HG02973 (cell line): Measurements from ENCODE around the gene IFITM10.

Experiments
- ATAC-seq: cut with Tn5 transposase; IDR thresholded peaks from one replicate; pipeline ENCODE4 v1.9.1; 2021; ENCODE audit warnings: moderate library complexity; ENCODE audit not compliant: unreplicated experiment

Gene IFITM10

GRCh38 chr11:1753229-1753928 is 3.0 kb upstream of the IFITM10 start:
- no peak for ATAC-seq

DNA sequence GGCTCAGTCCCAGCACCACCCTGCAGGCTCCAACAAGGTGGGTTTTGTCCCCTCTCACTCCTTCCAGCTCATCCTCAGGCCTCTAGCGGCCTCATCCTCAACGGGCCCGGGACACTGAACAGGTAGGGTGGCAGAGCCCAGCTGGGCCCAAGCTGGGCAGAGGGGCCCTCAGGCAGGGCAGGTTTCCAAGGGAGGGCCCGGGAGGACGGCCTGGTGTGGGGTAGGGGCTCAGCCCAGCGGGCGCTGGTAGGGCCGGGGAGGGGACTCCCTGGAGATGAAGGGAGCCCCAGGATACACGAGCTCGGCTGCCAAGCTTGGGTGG is 2.5 kb upstream of the IFITM10 start:
- ATAC-seq = no peak

DNA sequence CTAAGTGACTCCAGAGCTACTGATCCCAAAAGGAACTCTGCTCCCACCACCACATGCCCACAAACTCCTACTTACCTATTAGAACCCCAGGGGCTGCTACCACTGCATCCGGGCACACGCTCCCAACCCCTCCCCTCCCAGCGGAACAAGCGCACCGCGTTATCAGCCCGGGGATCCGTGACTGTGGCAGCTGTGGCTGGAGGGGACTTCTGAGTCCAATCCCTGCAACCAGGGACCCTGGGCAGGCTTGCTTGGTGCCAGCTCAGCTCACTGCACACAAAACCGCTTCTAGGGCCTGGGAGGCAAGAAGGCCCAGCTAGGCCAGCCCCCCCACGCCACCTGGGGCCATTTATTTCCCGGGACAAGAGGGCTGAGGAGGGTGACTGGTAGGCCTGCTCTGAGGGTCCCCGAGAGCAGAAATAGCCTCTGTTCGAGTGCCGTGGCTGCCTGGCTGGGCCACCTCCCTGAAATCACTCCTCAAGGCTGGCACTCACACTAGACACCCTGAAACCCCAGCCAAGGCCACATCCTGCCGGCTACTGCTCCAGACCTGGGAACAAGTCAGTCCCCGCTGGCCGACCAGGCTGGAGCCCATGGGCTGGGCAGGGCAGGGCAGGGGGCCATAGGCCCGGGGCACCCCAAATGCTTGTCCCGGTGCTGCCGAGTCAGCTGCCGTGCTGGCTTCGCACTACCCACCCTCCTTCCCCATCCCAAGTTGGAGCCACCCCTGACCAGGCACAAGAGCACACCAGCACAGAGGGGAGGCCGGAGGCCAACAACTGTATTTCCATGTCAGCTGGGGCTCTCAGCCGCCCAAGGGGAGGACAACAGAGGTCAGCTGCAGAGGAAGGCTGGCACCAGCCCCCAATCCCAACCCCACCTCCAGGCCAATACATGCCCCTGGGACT is 1.9 kb upstream of the IFITM10 start:
- no peak for ATAC-seq

DNA sequence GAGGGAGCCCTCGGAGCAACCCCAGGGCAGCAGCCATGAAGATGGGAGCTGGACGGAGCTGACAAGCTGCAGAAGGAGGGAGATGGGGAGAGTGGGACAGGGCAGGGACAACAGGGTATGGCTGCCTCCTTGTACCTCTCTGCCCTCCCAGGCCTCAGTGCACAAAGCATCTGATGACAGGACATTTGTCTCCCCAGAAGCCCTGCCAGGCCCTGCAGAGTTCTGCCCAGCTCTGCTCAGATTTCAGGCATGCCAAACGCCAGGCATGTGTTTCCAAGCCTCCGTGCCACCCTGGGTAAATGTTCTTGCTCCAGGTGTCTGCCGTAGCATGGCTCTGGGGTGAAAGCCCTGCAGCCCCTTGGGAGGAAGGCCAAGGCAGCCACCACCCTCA is 1.1 kb upstream of the IFITM10 start:
- no peak for ATAC-seq

DNA sequence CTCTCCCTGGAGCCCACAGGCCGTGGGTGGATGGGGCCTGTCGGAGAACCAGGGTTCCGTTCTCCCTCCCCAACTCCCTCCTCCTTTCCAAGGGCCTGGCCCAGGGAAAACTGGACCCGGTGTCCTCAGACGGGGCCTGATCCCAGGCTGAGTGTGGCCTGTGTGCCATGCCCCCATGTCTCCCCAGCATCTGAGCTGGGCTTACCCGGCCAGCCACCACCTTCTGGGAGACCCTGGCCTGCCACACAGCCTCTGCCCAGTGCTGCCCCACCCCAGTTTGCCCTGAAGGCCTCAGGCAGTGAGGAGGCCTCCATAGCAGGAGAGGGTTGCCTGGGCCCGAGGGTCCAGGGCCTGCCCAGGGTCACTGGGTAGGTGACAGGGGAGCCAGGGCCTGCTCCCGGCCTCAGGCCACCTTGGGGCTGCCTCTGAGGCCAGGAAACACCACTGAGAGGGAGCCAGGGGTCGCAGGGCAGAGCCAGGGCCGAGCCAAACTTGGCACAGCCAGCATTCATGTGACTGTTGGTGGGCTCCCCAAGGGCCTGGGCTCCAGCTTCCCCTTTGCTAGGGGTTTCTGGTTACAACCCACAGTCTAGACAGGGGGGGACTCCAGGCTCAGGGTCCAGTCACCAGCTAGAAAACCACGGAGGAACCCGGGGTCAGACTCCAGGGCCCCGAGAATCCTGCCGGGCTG is 590 bp upstream of the IFITM10 start:
- ATAC-seq = no peak

- ATAC-seq = no peak
Observed at GRCh38 chr11:1749395-1750351, 722 bp downstream of the IFITM10 start.

DNA sequence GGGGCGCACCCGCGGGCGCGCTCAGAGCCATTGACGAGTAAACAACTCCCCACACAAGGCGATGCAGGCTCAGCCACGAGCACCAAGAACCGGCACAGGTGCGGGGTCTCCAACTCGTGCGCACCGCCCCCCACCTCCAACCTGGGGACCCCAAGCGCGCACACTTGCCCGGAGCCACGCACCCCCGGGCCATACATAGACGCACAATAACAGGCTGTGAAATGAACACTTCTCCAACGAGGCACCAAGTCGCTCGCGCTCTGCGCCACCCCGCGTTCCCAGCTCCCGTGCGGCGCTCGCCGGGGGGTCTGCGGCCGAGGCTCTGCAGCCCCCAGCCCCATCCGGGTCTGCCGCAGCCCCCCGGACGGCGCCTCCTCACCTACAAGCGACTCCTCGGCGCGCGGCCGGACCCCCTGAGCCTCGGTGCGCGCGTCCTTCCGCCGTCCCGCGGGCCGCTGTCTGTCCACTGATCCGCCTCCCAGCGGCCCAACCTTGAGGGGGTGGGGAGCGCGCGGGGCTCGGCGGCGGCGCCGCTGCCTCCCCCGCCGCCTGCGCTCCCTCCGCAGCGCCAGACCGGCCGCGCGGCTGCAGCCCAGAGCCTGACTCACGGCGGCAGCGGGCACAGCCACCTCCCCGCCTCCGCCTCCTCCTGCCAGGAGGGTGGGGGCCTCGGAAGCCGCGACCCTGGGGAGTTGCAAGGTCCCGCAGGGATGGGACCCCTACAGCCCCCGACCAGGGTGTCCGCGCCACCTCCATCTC is 1.6 kb downstream of the IFITM10 start:
- ATAC-seq = no peak

- no peak for ATAC-seq
Observed at GRCh38 chr11:1747753-1748635, 2.4 kb downstream of the IFITM10 start.

DNA sequence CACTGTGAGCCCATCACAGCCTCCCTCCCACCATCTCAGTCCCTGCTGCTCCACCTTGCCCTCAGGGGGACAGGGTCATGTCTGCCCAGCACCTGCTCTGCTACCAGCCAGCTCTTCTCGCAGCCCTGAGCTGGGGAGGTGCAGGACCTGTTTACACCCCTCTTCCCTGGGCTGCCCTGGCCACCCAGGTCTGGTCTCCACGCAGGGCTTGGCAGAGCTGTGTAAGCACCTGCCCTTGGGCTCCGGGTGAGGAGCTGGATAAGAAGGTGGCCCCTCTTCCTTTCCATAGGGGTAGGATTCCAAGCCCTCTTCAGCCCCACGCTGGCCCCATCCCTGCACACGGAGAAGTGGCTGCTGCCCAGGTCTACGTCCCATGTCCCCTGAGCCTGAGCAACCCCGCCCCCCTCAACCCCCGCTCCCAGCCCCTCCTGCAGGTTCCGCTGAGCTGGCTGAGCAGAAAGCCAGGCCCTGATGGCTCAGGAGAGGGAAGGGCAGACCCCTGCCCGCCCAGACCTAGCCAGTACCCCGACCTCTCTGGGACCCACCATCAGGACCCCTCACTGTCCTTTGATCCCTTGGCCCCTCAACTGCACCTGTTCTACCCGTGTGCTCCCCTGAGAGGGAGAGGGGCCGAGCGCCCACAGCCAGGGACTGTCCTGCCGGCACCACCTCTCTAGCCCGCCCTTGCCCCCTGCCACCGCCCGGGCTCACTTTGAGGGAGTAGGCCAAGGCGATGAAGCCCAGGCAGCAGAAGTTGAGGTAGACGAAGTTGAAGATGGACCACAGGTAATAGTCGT is 3.2 kb downstream of the IFITM10 start:
- ATAC-seq = no peak

GRCh38 chr11:1746511-1746931 is 3.9 kb downstream of the IFITM10 start:
- ATAC-seq = no peak

DNA sequence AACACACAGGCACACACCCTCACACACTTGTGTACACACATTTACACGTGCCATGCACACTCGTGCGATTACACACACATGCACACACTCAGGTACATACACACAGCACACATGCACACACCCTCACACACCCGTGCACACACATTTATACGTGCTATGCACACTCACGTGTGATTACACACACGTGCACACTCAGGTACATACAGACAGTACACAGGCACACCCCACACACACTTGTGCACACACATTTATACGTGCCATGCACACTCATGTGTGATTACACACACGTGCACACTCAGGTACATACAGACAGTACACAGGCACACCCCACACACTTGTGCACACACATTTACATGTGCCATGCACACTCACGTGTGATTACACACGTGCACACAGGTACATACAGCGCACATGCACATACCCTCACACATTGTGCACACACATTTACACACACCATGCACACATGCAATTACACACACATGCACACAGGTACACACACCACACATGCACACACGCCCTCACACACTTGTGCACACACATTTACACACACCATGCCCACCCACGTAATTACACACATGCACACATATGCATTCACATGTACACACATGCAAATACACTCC is 4.6 kb downstream of the IFITM10 start:
- no peak for ATAC-seq

GRCh38 chr11:1744891-1745700 is 5.3 kb downstream of the IFITM10 start:
- ATAC-seq = no peak

DNA sequence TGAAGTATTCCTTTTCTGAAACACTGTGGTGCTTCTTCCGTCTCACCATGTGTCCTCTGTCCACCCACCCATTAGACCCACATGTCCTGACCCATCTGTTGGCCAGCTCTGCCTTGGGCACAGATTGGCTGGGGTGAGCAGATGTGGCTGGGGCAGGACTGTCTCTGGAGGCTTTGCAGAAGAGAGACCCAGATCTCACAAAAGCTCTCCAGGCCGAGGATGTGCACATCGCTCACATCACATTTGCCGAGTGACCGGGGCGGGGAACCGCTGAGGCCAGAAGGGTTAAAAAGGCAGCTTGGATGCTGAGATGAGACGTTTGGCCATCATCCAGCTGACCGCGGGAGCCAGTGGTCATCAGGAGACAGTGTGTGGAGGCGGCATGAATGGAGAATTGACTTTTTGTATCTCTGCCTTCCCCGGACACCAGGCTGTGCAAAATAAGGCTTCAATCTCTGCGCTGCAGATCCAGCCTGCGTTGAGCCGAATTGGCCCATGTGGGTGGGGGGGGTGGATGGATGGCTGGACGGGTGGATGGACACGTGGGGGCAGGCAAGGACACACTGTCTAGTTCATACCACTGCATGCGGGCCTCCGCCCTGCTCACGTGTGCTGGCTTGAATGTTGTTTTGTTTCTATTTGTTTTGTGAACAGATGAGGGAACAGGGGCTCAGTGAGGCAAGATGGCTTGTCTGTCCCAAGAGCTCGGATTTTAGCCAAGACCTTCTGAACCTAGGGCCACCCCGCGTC is 6.1 kb downstream of the IFITM10 start:
- ATAC-seq = no peak

GRCh38 chr11:1743585-1744136 is 6.7 kb downstream of the IFITM10 start:
- no peak for ATAC-seq

GRCh38 chr11:1742869-1743584 is 7.4 kb downstream of the IFITM10 start:
- no peak for ATAC-seq
